ENCODE measurements around the gene WLS. TPM values are rescaled to one million over a fixed set of nuclear protein-coding genes. Genes with fewer than 3 reads are reported as not detected.

WLS gene
- polyA plus RNA-seq, 1 experiment: 28.4 TPM

DNA sequence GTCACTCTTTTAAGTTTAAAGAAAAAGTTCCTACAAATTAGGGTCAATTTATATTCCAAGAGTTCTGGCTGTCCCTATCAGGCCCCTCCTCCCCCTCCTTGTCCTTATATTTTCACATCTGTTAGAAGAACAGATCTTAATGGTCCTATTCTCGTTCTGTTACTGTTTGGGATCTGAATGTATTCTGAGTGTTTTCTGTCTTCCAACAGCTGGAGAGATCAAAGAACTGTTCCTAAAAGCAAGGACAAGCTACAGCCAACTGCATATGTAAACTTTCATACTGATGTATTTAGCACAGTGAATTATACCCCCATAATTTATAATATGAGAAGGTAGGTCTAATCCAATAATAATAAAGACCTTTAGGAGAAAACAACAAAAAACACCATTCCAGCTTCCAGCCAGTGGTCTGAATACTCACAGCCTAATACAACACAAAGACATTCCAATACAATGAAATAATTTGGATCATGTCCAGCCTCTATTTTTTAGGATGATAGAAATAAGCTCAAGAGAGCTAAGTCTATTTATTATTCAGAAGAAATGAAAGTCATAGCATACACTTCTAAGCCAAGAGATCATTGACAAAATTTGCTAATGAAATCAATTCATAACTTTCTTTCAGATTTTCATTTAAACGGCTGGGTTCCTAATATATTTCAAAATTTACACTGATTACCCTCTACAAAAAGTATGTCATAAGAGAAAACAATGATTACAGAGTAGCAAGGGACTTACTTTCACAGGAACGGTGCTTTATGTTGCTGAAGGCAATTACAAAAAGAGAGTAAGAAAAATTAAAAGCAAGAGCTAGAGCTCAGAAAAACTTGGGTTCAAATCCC, 25.3 kb downstream of the WLS start:
- ChIA-PET POLR2A (interaction anchor here (1.4 kb wide), 1 partner anchor 25 kb away, joined by 3 read pairs; the partner anchor contains the start of gene WLS), CTCF (interaction anchor here (0.9 to 1.8 kb wide), 2 partner anchors 10 to 87 kb away, joined by 3 read pairs; no protein-coding TSS in a partner anchor)
- TF ChIP-seq, protein P1, sequence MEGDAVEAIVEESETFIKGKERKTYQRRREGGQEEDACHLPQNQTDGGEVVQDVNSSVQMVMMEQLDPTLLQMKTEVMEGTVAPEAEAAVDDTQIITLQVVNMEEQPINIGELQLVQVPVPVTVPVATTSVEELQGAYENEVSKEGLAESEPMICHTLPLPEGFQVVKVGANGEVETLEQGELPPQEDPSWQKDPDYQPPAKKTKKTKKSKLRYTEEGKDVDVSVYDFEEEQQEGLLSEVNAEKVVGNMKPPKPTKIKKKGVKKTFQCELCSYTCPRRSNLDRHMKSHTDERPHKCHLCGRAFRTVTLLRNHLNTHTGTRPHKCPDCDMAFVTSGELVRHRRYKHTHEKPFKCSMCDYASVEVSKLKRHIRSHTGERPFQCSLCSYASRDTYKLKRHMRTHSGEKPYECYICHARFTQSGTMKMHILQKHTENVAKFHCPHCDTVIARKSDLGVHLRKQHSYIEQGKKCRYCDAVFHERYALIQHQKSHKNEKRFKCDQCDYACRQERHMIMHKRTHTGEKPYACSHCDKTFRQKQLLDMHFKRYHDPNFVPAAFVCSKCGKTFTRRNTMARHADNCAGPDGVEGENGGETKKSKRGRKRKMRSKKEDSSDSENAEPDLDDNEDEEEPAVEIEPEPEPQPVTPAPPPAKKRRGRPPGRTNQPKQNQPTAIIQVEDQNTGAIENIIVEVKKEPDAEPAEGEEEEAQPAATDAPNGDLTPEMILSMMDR (IDR thresholded peaks at IDR 0.05; ENCODE audit: insufficient read depth, low read depth, low read length): no peak
- Histone ChIP-seq H3K27me3 (ENCODE audit: control insufficient read depth, insufficient read depth, low read length) (no peaks in the 10 kb centered on the region), H3K36me3 (ENCODE audit: control insufficient read depth, insufficient read depth, low read length) (no peaks in the 10 kb centered on the region), H3K4me3 (ENCODE audit: low read depth, low read length) (no peak overlapping the region)
- peak; percentile 19 for DNase-seq (ENCODE audit: low read depth)

DNA sequence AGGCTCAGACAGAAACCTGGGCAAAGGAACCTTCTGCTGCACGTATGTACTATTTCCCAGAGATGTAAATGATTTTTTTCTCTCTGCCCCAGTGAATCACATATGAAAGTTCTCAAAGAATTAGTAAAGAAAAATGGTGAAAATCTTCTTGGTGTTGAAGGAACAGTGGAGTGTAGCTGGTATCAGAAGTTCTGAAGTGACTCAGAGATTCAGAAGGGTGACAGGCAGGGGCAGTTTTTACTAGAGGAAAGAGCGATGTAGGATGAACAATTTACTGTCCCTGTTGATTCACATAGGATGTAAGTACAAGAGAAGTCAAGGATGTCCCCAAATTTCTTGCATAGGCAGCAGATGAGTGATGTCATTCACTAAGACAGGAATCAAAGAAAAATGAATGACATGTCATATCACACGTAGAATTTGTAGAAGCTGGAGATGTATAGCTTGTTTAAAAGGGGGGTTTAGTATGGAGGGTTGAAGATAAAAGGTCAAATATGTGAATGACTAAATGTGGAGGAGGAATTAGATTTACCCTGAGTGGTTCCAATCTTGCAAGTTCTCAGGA, 26.4 kb downstream of the WLS start:
- TF ChIP-seq, protein P1 (IDR thresholded peaks at IDR 0.05; ENCODE audit: insufficient read depth, low read depth, low read length): no peak
- ChIA-PET POLR2A (no interaction called here), CTCF (no interaction called here)
- Histone ChIP-seq H3K4me3 (ENCODE audit: low read depth, low read length) (no peak overlapping the region), H3K36me3 (ENCODE audit: control insufficient read depth, insufficient read depth, low read length) (no peaks in the 10 kb centered on the region), H3K27me3 (ENCODE audit: control insufficient read depth, insufficient read depth, low read length) (no peaks in the 10 kb centered on the region)
- no peak for DNase-seq (ENCODE audit: low read depth)

DNA sequence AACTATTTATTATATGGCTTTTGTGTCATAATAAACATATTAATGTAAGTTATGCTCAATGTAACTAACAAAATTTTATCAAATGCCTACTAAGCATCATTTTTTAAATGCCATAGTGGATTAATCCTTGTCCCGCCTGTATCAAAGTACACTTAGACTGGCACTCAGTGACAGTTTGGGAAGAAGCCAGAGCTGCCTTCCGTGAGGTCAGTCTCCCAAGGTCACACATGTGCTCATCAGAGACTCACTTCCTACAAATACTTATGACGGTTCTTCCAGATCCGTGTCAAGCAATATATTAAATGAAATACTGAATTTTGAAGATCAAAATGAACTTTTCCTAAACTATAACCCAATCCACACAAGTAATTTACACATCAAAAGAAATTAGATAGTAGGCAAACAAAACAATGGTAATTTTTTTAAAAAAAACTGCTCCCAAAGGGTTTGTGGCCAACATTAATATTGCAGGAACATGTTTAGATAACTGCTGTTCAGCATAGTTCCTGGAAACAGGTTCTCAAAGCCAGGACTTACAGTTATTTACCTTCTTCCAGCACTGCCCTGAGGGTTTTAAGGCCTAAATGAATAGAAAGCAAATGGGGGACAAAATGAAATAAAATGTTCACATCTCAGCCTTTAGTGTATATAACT, 27.2 kb downstream of the WLS start:
- DNase-seq (ENCODE audit: low read depth): no peak
- Histone ChIP-seq H3K36me3 (ENCODE audit: control insufficient read depth, insufficient read depth, low read length) (no peaks in the 10 kb centered on the region), H3K27me3 (ENCODE audit: control insufficient read depth, insufficient read depth, low read length) (no peaks in the 10 kb centered on the region), H3K4me3 (ENCODE audit: low read depth, low read length) (no peak overlapping the region)
- ChIA-PET CTCF (no interaction called here), POLR2A (no interaction called here)
- TF ChIP-seq, protein P1 (IDR thresholded peaks at IDR 0.05; ENCODE audit: insufficient read depth, low read depth, low read length): no peak

DNA sequence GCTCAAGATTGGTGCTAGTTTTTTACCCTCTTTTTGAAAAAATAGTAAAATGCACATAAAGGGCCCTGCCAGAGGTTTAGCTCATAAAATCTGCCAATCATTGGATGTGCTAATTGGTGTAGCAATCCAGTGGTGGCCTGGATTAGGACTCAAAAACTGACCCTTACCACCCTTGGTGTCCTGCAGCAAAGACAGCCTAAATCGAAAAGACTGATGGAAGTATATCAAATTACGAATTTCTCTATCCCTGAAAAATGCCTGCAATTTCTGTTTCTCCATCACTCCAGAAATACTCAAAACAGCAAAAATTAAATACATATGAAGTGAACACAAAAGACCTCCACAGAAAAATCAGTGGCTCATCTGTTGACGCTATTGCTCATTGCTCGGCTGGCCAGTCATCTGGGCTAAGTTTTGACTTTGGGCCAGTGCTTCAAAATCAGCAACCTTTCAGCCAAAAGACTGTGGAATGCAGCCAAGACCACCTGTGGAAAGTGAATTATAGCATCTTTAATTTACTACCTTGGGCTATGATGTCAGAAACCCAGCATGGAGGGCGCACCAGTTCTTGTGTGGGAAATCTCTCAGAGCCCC, 30.0 kb downstream of the WLS start:
- TF ChIP-seq, protein P1 (IDR thresholded peaks at IDR 0.05; ENCODE audit: insufficient read depth, low read depth, low read length): no peak
- Histone ChIP-seq H3K36me3 (ENCODE audit: control insufficient read depth, insufficient read depth, low read length) (no peaks in the 10 kb centered on the region), H3K4me3 (ENCODE audit: low read depth, low read length) (no peak overlapping the region), H3K27me3 (ENCODE audit: control insufficient read depth, insufficient read depth, low read length) (no peaks in the 10 kb centered on the region)
- CTCF ChIA-PET: no interaction called here
- DNase-seq (ENCODE audit: low read depth): no peak
- POLR2A ChIA-PET: no interaction called here

Measured in BJ (cell line).